T follicular helper cell (primary cell): Measurements from ENCODE around the gene SLC39A10.

Source experiments
- DNase-seq: peaks from one replicate; pipeline ENCODE4 v3.0.0-alpha.2; 2020; ENCODE audit warnings: low read depth

Gene SLC39A10

DNA sequence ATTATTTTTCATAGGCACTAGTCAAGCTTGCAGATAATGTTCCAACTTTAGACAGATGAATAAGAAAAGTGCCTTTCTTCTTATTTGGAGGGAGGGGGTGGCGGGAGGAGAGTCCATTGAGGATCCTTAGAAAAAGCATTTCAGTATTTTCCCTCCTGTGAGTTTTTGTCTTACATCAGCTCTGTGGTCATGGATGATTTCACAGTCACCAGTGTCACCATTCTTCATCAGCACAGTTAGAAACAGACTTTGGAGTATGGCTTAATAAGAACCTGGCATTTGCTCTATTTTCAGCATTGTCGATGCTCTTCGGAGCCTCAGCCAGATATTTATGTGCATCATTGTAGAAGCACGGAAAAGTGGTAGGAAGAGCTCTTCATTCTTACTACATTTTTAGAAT, 70.1 kb downstream of the SLC39A10 start:
- DNase-seq: no peak

DNA sequence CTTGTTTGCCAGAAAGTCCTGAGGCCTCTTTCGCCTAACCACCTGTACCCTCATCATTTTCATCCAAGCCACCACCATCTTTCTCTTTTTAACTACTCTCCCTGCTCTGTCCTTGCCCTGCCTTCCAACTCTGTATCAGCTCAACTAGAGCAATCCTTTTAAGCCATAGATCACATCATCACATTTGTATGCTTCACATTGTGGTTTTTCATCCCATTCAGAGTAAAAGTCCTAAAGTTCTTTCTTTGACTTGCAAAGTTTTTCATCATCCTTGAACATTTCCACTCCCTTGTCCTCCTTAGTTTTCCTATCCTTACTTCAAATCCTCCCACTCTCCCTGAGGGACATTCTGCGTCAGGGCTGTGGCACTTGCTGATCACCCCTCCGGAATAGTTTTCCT, 73.9 kb downstream of the SLC39A10 start:
- DNase-seq: no peak

GRCh38 chr2:195732574-195732973, 75.5 kb downstream of the SLC39A10 start:
- DNase-seq: no peak

- no peak for DNase-seq
These were observed 76.8 kb downstream of the SLC39A10 start for GRCh38 chr2:195733831-195734230.

DNA sequence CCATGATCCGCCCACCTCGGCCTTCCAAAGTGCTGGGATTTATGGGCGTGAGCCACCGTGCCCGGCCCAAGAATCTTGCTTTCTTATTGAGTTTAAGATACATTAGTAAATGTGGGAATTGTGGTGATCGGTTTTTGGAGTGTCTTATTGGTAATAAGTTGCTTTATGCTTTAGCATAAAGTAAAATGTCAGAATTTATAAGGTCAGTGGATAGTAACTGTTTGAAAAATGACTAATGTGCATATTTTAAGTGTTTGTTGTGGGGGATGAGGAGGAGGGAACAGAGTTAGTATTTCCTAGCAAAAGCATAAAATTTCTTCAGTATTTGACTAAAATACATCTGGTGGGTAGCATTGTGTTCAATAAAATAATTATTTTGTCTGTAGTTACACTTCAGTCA, 77.4 kb downstream of the SLC39A10 start:
- DNase-seq: no peak

DNA sequence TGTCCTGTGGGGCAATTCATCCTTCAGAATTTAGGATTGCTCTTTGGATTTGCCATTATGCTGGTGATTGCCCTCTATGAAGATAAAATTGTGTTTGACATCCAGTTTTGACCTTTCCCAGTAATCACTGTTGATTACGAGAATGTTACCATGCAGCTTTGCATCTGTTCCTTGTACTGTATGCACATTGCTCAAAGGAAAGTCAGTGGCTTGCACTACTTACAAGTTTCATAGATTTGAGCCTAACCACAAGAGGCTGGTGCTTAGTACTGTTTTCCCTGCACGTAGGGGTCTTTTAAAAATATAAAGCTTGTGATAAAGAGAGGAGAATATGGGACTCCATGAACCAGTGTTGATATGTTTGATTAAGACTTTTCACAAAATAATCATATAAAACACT, 77.9 kb downstream of the SLC39A10 start:
- DNase-seq: no peak

DNA sequence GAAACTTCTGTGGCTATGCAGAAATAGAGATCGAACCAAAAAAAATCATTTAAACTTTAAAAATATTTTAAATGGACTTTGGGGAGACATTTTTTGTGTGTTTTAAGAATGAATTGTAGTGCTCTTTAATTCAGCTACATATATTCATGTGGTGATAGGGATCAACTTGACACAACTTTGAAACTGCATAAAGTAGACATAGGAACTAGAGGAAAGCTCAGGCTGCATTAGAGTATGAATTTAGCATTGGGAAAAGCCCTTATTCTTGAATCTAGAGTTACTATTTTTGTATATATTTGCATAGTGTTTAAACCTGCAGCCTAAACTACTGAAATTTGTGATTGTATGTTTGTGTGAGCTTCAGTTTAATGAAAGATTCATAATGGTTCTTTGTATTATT, 78.3 kb downstream of the SLC39A10 start:
- no peak for DNase-seq

DNA sequence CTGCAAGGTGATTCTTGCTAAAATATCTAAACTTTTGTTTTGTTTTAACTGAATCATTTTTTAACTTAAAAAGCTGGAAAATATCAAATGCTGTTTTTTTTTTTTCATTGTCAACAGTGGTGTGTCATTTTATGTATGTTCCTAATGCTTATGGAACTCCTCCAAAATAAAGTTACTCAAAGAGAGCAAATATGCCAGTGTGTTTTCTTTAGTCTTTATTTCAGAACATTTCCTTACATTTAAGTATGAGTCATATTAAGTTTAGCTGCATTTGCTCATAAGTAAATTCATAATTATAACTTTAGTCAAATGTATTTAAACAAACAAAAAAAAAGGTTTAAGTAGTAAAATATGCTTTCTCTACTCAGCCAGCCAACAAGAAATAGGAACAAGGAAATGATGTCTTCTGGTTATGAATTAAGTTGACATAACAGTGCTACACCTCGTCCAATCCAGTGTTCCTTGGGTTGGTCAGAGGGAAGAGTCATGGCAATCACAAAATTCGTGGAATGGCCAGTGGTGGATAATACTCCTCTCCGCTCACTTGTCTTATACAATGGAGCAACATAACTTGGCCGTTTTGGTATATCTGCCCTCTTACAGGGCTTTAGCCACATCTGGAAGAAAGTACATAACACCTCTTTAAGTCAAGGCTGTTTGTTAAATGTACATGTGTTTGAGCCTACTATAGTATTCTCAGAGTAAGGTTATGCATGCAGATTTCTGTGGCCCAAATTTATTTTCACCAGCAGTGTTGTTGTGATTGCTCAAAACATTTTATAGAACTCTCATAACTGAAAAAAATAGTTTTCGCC, 80.7 kb downstream of the SLC39A10 start:
- DNase-seq: no peak

GRCh38 chr2:195741191-195741590, 84.2 kb downstream of the SLC39A10 start:
- no peak for DNase-seq

GRCh38 chr2:195756218-195756942, 99.4 kb downstream of the SLC39A10 start:
- DNase-seq: no peak

- DNase-seq: no peak
These were observed 101.8 kb downstream of the SLC39A10 start for GRCh38 chr2:195758846-195759245.

- DNase-seq: no peak
These were observed 102.9 kb downstream of the SLC39A10 start for GRCh38 chr2:195759877-195760276.

- no peak for DNase-seq
These were observed 106.8 kb downstream of the SLC39A10 start for GRCh38 chr2:195763866-195764265.

DNA sequence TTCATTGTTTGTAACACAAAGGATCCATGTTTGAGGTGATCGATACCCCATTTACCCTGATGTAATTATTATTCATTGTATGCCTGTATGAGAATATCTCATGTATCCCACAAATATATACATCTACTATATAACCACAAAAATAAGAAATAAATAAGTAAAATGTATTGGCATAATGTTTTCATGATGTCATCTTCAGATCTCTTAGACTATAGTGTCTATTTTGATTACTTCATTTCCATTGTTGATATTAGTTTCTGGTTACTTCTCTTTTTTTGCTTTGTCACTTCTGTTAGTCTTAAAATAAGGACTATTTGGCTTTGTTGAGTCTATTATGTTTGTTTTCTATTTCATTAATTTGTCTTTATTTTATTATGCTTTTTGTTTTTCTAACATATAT, 109.7 kb downstream of the SLC39A10 start:
- DNase-seq: no peak

- no peak for DNase-seq
These were observed 111.4 kb downstream of the SLC39A10 start for GRCh38 chr2:195768431-195768830.

- DNase-seq: no peak
These were observed 112.9 kb downstream of the SLC39A10 start for GRCh38 chr2:195769975-195770374.

GRCh38 chr2:195779491-195779890, 122.5 kb downstream of the SLC39A10 start:
- DNase-seq: no peak

GRCh38 chr2:195782156-195782555, 125.1 kb downstream of the SLC39A10 start:
- DNase-seq: no peak
